Calu3 (cell line): Measurements from ENCODE around the gene TMEM186. TPM values are rescaled to one million over a fixed set of nuclear protein-coding genes. Genes with fewer than 3 reads are reported as not detected.

Source experiments
- BruUV-seq: library from RNA; stranded (reverse); fragments of 400-500 nt; replicated peaks from 2 replicates; lab custom pipeline; 2021; lab: Mats Ljungman, UMichigan
- CTCF ChIA-PET: fragments of 300-600 bp; sonication (Branson Sonifier 250); formaldehyde crosslinking; loops from one replicate; lab custom pipeline; 2022; ENCODE audit warnings: antibody characterized with exemption; lab: Charles Lee
- DNase-seq: peaks from one replicate; pipeline ENCODE4 v3.0.0; 2022
- H3K27ac Mint-ChIP-seq: one replicate; pipeline ENCODE4 v1.8.0; 2022; ENCODE audit warnings: mixed read lengths; ENCODE audit not compliant: unreplicated experiment
- H3K27me3 Mint-ChIP-seq: one replicate; pipeline ENCODE4 v1.8.0; 2022; ENCODE audit warnings: mixed read lengths; ENCODE audit not compliant: unreplicated experiment
- H3K36me3 Mint-ChIP-seq: one replicate; pipeline ENCODE4 v1.8.0; 2022; ENCODE audit warnings: mild to moderate bottlenecking, moderate library complexity, mixed read lengths; ENCODE audit not compliant: insufficient read depth, unreplicated experiment
- H3K4me1 Mint-ChIP-seq: one replicate; pipeline ENCODE4 v1.8.0; 2022; ENCODE audit warnings: mild to moderate bottlenecking, low read depth, mixed read lengths; ENCODE audit not compliant: unreplicated experiment
- H3K4me3 Mint-ChIP-seq: one replicate; pipeline ENCODE4 v1.8.0; 2022; ENCODE audit warnings: mild to moderate bottlenecking, low read depth, moderate library complexity, mixed read lengths; ENCODE audit not compliant: unreplicated experiment
- H3K9me3 Mint-ChIP-seq: one replicate; pipeline ENCODE4 v1.8.0; 2022; ENCODE audit warnings: low read depth, mixed read lengths; ENCODE audit not compliant: unreplicated experiment
- CTCF ChIP-seq: fragments of 200-600 bp; IDR thresholded peaks from one replicate; pipeline ENCODE4 v1.8.0; 2022; ENCODE audit warnings: antibody characterized with exemption; ENCODE audit not compliant: unreplicated experiment
- intact Hi-C: fragments of 100-400 bp; cut with micrococcal nuclease; formaldehyde crosslinking; loops from one replicate; pipeline ENCODE4 v1.10.0; 2022; ENCODE audit not compliant: unreplicated experiment
- total RNA-seq: library from RNA; stranded (reverse); gene quantifications from 2 replicates; pipeline ENCODE4 v1.2.3, GENCODE V29; 2022

Gene TMEM186
- total RNA-seq, 1 experiment from 2014 or later: 20.9 TPM

- Mint-ChIP-seq H3K27me3 (no peaks in the 10 kb centered on the region), H3K4me1 (no peaks in the 10 kb centered on the region), H3K36me3 (peaks cover 5% of the 10 kb centered on the region), H3K27ac (no peak overlapping the region), H3K4me3 (no peak overlapping the region), H3K9me3 (no peaks in the 10 kb centered on the region)
- peak; percentile 35 for DNase-seq
- BruUV-seq: no TSS peak
- CTCF ChIA-PET: interaction anchor here (1.3 kb wide), 1 partner anchor 110 kb away, joined by 3 read pairs; no protein-coding TSS in a partner anchor
- intact Hi-C loops: no loop called here
- TF ChIP-seq CTCF: no peak
These were observed 21.3 kb downstream of the TMEM186 start for GRCh38 chr16:8776129-8776584.

- DNase-seq: no peak
- CTCF ChIA-PET: interaction anchor here (1.3 kb wide), 1 partner anchor 110 kb away, joined by 3 read pairs; no protein-coding TSS in a partner anchor
- Mint-ChIP-seq H3K36me3 (peaks cover 5% of the 10 kb centered on the region), H3K4me1 (no peaks in the 10 kb centered on the region), H3K27me3 (no peaks in the 10 kb centered on the region), H3K27ac (no peak overlapping the region), H3K9me3 (no peaks in the 10 kb centered on the region), H3K4me3 (no peak overlapping the region)
- BruUV-seq: no TSS peak
- intact Hi-C loops: no loop called here
- no peak for TF ChIP-seq CTCF
These were observed 22.1 kb downstream of the TMEM186 start for GRCh38 chr16:8775359-8775758.

GRCh38 chr16:8774208-8774607, 23.2 kb downstream of the TMEM186 start:
- Mint-ChIP-seq H3K36me3 (peaks cover 5% of the 10 kb centered on the region), H3K9me3 (no peaks in the 10 kb centered on the region), H3K27ac (no peak overlapping the region), H3K4me3 (no peak overlapping the region), H3K27me3 (no peaks in the 10 kb centered on the region), H3K4me1 (no peaks in the 10 kb centered on the region)
- DNase-seq: no peak
- BruUV-seq: no TSS peak
- no peak for TF ChIP-seq CTCF
- CTCF ChIA-PET: no interaction called here
- intact Hi-C loops: no loop called here

- no peak overlapping the region for H3K4me3 Mint-ChIP-seq
- intact Hi-C loops: no loop called here
- DNase-seq: no peak
- TF ChIP-seq CTCF: no peak
- BruUV-seq: no TSS peak
- CTCF ChIA-PET: no interaction called here
- no peaks in the 10 kb centered on the region for H3K4me1 Mint-ChIP-seq
- peaks cover 5% of the 10 kb centered on the region for H3K36me3 Mint-ChIP-seq
- H3K27ac Mint-ChIP-seq: no peak overlapping the region
- H3K9me3 Mint-ChIP-seq: no peaks in the 10 kb centered on the region
- no peaks in the 10 kb centered on the region for H3K27me3 Mint-ChIP-seq
These were observed 23.9 kb downstream of the TMEM186 start for GRCh38 chr16:8773537-8773936.
